GM12878 (cell line): ENCODE results near the gene CTBP1.

Source experiments
- CEBPB ChIP-seq, 2 experiments: fragments of 150-350 bp in 1 of 2; IDR thresholded peaks; 2 replicates each; pipeline ENCODE4 v1.6.1; 2012 to 2014; ENCODE audit warnings: low read depth in 2 of 2, low read length in 2 of 2, borderline replicate concordance in 1 of 2, inconsistent platforms in 1 of 2
- CREB1 ChIP-seq: IDR thresholded peaks from 2 replicates; pipeline ENCODE4 v1.6.1; 2012; ENCODE audit warnings: low read depth, mild to moderate bottlenecking, inconsistent platforms
- POLR2A ChIP-seq: IDR thresholded peaks from 2 replicates; pipeline ENCODE4 v1.6.1; 2011; ENCODE audit warnings: low read depth, mild to moderate bottlenecking, low read length
- POLR2AphosphoS5 ChIP-seq: IDR thresholded peaks from 2 replicates; pipeline ENCODE4 v1.6.1; 2011; ENCODE audit warnings: mild to moderate bottlenecking, low read length, inconsistent platforms
- RAD21 ChIP-seq: IDR thresholded peaks from 2 replicates; pipeline ENCODE4 v1.6.1; 2011; ENCODE audit warnings: mild to moderate bottlenecking, low read depth, low read length, moderate library complexity; ENCODE audit not compliant: insufficient read depth
- TF ChIP-seq, protein P1 (sequence below), 3 experiments: IDR thresholded peaks in 2 of 3; conservative IDR thresholded peaks in 1 of 3; 2 replicates each; pipeline ENCODE4 v1.5.1; 2011; ENCODE audit warnings: low read depth in 3 of 3, low read length in 3 of 3, mild to moderate bottlenecking in 3 of 3, control low read depth in 2 of 3, moderate library complexity in 2 of 3, inconsistent platforms in 1 of 3, mixed read lengths in 1 of 3; ENCODE audit not compliant: control insufficient read depth in 2 of 3, insufficient read depth in 1 of 3; ENCODE audit errors: extremely low read depth in 1 of 3

DNA sequence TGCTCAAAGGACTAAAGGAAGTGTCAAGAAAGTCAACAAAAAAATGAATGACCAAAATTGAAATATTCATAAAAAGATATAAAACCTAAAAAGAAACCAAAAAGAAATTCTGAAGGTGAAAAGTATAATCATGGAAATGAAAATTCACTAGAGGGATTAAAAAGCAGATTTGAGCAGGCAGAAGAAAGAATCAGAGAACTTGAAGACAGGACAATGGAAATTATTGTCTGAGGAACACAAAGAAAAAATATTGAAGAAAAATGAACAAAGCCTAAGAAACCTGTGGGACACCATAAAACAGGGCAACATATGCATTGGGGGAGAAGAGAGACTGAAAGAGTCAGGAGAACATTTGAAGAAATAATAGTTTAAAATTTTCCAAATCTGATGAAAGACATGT is 66.6 kb downstream of the CTBP1 start:
- TF ChIP-seq POLR2A (no peak), CREB1 (no peak), POLR2AphosphoS5 (no peak), CEBPB (IDR thresholded peaks at IDR 0.05; ENCODE audit: borderline replicate concordance in 1 of 2, low read depth in 2 of 2, low read length in 2 of 2) (no peak), RAD21 (no peak)
- TF ChIP-seq, protein P1, sequence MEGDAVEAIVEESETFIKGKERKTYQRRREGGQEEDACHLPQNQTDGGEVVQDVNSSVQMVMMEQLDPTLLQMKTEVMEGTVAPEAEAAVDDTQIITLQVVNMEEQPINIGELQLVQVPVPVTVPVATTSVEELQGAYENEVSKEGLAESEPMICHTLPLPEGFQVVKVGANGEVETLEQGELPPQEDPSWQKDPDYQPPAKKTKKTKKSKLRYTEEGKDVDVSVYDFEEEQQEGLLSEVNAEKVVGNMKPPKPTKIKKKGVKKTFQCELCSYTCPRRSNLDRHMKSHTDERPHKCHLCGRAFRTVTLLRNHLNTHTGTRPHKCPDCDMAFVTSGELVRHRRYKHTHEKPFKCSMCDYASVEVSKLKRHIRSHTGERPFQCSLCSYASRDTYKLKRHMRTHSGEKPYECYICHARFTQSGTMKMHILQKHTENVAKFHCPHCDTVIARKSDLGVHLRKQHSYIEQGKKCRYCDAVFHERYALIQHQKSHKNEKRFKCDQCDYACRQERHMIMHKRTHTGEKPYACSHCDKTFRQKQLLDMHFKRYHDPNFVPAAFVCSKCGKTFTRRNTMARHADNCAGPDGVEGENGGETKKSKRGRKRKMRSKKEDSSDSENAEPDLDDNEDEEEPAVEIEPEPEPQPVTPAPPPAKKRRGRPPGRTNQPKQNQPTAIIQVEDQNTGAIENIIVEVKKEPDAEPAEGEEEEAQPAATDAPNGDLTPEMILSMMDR (IDR thresholded peaks at IDR 0.05 in 2 of 3, conservative IDR thresholded peaks at IDR 0.05 in 1 of 3; ENCODE audit: control insufficient read depth in 2 of 3, extremely low read depth in 1 of 3, insufficient read depth in 1 of 3, low read depth in 3 of 3, low read length in 3 of 3), result no peak
